Breast epithelium (tissue), 3 donors: Measurements from ENCODE around the gene MESP2.

Experiments
- CTCF ChIP-seq, 3 donors: fragments of 450-650 bp; IDR thresholded peaks; one replicate each; pipeline ENCODE4 v1.5.1; 2016 to 2017; ENCODE audit warnings: antibody characterized with exemption in 3 of 3, mild to moderate bottlenecking in 3 of 3, moderate library complexity in 3 of 3
- POLR2A ChIP-seq: fragments of 450-650 bp; IDR thresholded peaks from one replicate; pipeline ENCODE4 v1.6.1; 2016; ENCODE audit warnings: antibody characterized with exemption, mild to moderate bottlenecking, moderate library complexity
- POLR2AphosphoS5 ChIP-seq, 3 donors: sonication (generic); formaldehyde crosslinking; IDR thresholded peaks; one replicate each; pipeline ENCODE4 v1.6.1; 2017; ENCODE audit warnings: antibody characterized with exemption in 3 of 3

GRCh38 chr15:89797678-89798201 lies 21.6 kb downstream of the MESP2 start:
- TF ChIP-seq CTCF (IDR thresholded peaks at IDR 0.05): no peak
- no peak for TF ChIP-seq POLR2A
- TF ChIP-seq POLR2AphosphoS5 (IDR thresholded peaks at IDR 0.05): no peak
